ENCODE results near the gene USF1.

Gene USF1

GRCh38 chr1:161091796-161092507, 46.2 kb upstream of the USF1 start (continued):
- TF ChIP-seq PATZ1 (CRISPR knock-in tag; IDR thresholded peaks at IDR 0.05; ENCODE audit: borderline replicate concordance) (no peak), POU6F1 (CRISPR knock-in tag; IDR thresholded peaks at IDR 0.05; ENCODE audit: borderline replicate concordance, low read depth) (no peak)

- TF ChIP-seq ISL1 (CRISPR knock-in tag; IDR thresholded peaks at IDR 0.05): no peak
- no peak for ATAC-seq
Measured at GRCh38 chr1:161091093-161091492, 45.3 kb upstream of the USF1 start.

- ATAC-seq: no peak
- TF ChIP-seq ZNF70 (CRISPR knock-in tag; IDR thresholded peaks at IDR 0.05) (no peak), ZNF565 (CRISPR knock-in tag; conservative IDR thresholded peaks at IDR 0.05; ENCODE audit: low read depth) (no peak), PPARA (CRISPR knock-in tag; IDR thresholded peaks at IDR 0.05; ENCODE audit: borderline replicate concordance) (no peak), ZNF8 (CRISPR knock-in tag; IDR thresholded peaks at IDR 0.05) (no peak), ZC3H10 (CRISPR knock-in tag; IDR thresholded peaks at IDR 0.05) (no peak), ESRRG (CRISPR knock-in tag; IDR thresholded peaks at IDR 0.05) (no peak), OSR1 (CRISPR knock-in tag; IDR thresholded peaks at IDR 0.05) (no peak), CREB5 (CRISPR knock-in tag; IDR thresholded peaks at IDR 0.05; ENCODE audit: low read depth) (no peak), TCF4 (CRISPR knock-in tag; IDR thresholded peaks at IDR 0.05; ENCODE audit: borderline replicate concordance) (no peak), ARNTL (CRISPR knock-in tag; IDR thresholded peaks at IDR 0.05; ENCODE audit: borderline replicate concordance, low read depth) (no peak)
Measured at GRCh38 chr1:161090617-161091016, 44.8 kb upstream of the USF1 start.

- no peak for ATAC-seq
- TF ChIP-seq GLIS3 (CRISPR knock-in tag; IDR thresholded peaks at IDR 0.05) (no peak), OSR1 (CRISPR knock-in tag; IDR thresholded peaks at IDR 0.05) (no peak), POU6F1 (CRISPR knock-in tag; IDR thresholded peaks at IDR 0.05; ENCODE audit: borderline replicate concordance, low read depth) (no peak), ZNF8 (CRISPR knock-in tag; IDR thresholded peaks at IDR 0.05) (no peak), PPARA (CRISPR knock-in tag; IDR thresholded peaks at IDR 0.05; ENCODE audit: borderline replicate concordance) (no peak)
Measured at GRCh38 chr1:161089938-161090337, 44.2 kb upstream of the USF1 start.

- ATAC-seq: no peak
- TF ChIP-seq ZNF565 (CRISPR knock-in tag; conservative IDR thresholded peaks at IDR 0.05; ENCODE audit: low read depth): no peak
- TF ChIP-seq PATZ1 (CRISPR knock-in tag; IDR thresholded peaks at IDR 0.05; ENCODE audit: borderline replicate concordance): no peak
Measured at GRCh38 chr1:161089251-161089924, 43.6 kb upstream of the USF1 start, which contains the start of gene NECTIN4. NECTIN4 (minus strand) TSS chr1:161089558; CDS start chr1:161089296, 262 bp downstream.
